ENCODE data around the gene CABP7. TPM values are rescaled to one million over a fixed set of nuclear protein-coding genes. Genes with fewer than 3 reads are reported as not detected.

Gene CABP7
- total and polyA plus RNA-seq, 10 donors, result 0.04 to 0.37 (median 0.15) TPM; not detected in 5

DNA sequence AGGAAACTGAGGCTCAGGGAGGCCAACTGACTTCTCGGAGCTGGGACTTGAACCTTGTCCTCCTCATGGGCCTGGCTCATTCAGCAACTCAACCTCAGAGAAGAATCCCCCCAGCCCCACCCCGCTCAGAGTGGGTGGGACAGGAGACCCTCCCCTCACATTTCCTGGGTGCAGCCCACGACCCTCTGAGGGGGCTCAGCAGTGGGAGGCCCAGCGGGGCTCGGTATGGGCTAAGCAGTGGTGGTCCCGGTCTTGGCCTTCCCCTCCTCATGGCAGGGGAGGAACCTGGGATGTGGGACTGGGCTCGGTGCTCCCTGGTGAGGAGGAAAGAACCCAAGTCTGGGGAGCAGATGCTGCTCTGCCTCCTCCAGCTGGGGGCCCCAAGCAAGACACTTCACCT, 14.2 kb upstream of the CABP7 start:
- 76 to 86% (median 82%) methylated on average over 4 to 7 of the region's 7 CpGs for WGBS, 5 donors
- Histone ChIP-seq H3K9me3 (no peaks in the 10 kb centered on the region), H3K27ac (no peak overlapping the region), H3K27me3 (replicated peaks in 1 of 7) (peaks cover 0 to 44% (median 7%) of the 10 kb centered on the region in 7 donors), H3K4me1 (peaks cover 0 to 38% (median 20%) of the 10 kb centered on the region in 6 donors), H3K36me3 (no peaks in the 10 kb centered on the region), H3K4me3 (no peak overlapping the region)
- DNase-seq, result no peak
- intact Hi-C loops (cut with DNase I; ENCODE audit: low total_unique reads), result no loop called here
- TF ChIP-seq POLR2A (IDR thresholded peaks at IDR 0.05) (no peak), POLR2AphosphoS5 (IDR thresholded peaks at IDR 0.05) (no peak)
- TF ChIP-seq, protein P1, sequence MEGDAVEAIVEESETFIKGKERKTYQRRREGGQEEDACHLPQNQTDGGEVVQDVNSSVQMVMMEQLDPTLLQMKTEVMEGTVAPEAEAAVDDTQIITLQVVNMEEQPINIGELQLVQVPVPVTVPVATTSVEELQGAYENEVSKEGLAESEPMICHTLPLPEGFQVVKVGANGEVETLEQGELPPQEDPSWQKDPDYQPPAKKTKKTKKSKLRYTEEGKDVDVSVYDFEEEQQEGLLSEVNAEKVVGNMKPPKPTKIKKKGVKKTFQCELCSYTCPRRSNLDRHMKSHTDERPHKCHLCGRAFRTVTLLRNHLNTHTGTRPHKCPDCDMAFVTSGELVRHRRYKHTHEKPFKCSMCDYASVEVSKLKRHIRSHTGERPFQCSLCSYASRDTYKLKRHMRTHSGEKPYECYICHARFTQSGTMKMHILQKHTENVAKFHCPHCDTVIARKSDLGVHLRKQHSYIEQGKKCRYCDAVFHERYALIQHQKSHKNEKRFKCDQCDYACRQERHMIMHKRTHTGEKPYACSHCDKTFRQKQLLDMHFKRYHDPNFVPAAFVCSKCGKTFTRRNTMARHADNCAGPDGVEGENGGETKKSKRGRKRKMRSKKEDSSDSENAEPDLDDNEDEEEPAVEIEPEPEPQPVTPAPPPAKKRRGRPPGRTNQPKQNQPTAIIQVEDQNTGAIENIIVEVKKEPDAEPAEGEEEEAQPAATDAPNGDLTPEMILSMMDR (IDR thresholded peaks at IDR 0.05 in 8 of 11, conservative IDR thresholded peaks at IDR 0.05 in 3 of 11), result no peak

- DNase-seq, result no peak
- intact Hi-C loops (cut with DNase I; ENCODE audit: low total_unique reads), result no loop called here
- H3K36me3 ChIP-seq, result no peaks in the 10 kb centered on the region
- no peak overlapping the region for H3K4me3 ChIP-seq
- peaks cover 0 to 51% (median 7%) of the 10 kb centered on the region in 7 donors for H3K27me3 ChIP-seq (replicated peaks in 1 of 7)
- TF ChIP-seq POLR2AphosphoS5 (IDR thresholded peaks at IDR 0.05) (no peak), POLR2A (IDR thresholded peaks at IDR 0.05) (no peak)
- TF ChIP-seq, protein P1 (IDR thresholded peaks at IDR 0.05 in 8 of 11, conservative IDR thresholded peaks at IDR 0.05 in 3 of 11), result no peak
- no peak overlapping the region for H3K27ac ChIP-seq
- no peaks in the 10 kb centered on the region for H3K9me3 ChIP-seq
- H3K4me1 ChIP-seq, result peaks cover 0 to 38% (median 22%) of the 10 kb centered on the region in 6 donors
- WGBS, 5 donors, result 44 to 71% (median 61%) methylated on average over 3 to 9 of the region's 9 CpGs
Observed at GRCh38 chr22:29706486-29706885, 13.3 kb upstream of the CABP7 start.

DNA sequence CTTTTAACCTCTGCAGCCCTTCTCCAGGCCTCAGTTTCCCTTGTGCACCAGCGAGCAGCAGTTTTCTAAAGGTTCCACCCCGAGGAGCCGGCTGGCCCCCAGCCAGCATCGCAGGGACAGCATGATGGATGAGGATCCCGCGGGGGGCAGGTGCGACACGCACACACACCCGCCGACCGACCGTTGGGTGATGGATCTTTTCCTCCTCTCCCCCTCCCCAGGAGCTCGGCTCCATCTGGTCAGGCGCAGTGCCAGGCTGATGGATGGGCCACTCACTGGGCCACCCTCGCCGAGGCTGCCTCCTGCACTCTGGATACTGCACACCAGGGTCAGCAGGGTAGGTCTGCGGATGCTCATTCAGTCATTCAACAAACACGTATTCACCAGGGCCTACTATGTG, 12.8 kb upstream of the CABP7 start:
- DNase-seq, result no peak

DNA sequence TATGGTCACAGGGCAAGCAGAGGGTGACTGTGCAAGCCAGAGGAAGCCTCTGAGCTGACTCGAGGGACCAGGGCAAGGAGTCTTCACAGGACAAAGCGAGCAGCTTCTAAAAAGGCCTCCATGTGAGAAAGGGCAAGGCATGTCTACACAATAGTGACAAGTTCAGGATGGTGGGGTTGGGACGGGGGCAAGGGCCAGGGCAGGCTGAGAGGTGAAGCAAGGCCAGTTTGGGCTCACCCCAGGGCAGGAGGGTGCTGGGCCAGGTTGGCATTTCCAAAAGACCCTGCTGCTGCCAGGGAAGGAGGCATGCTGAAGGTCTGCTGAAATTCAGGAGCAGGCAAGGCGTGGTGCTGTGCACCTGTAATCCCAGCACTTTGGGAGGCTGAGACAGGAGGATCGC, 12.3 kb upstream of the CABP7 start:
- H3K4me1 ChIP-seq, result peaks cover 0 to 29% (median 19%) of the 10 kb centered on the region in 6 donors
- TF ChIP-seq, protein P1 (IDR thresholded peaks at IDR 0.05 in 8 of 11, conservative IDR thresholded peaks at IDR 0.05 in 3 of 11), result no peak
- TF ChIP-seq POLR2A (IDR thresholded peaks at IDR 0.05) (no peak), POLR2AphosphoS5 (IDR thresholded peaks at IDR 0.05) (no peak)
- no peak overlapping the region for H3K4me3 ChIP-seq
- no peaks in the 10 kb centered on the region for H3K36me3 ChIP-seq
- H3K9me3 ChIP-seq, result no peaks in the 10 kb centered on the region
- no peak for DNase-seq
- intact Hi-C loops (cut with DNase I; ENCODE audit: low total_unique reads), result no loop called here
- H3K27ac ChIP-seq, result no peak overlapping the region
- H3K27me3 ChIP-seq (replicated peaks in 1 of 7), result peaks cover 0 to 48% (median 7%) of the 10 kb centered on the region in 7 donors
- WGBS, 5 donors, result 83 to 93% (median 85%) methylated on average over 5 of the region's 5 CpGs

More for the DNA sequence above, 12.8 kb upstream of the CABP7 start:
- Histone ChIP-seq H3K9me3 (no peaks in the 10 kb centered on the region), H3K4me1 (peaks cover 0 to 33% (median 20%) of the 10 kb centered on the region in 6 donors), H3K27me3 (replicated peaks in 1 of 7) (peaks cover 0 to 51% (median 7%) of the 10 kb centered on the region in 7 donors), H3K4me3 (no peak overlapping the region), H3K27ac (no peak overlapping the region), H3K36me3 (no peaks in the 10 kb centered on the region)
- intact Hi-C loops (cut with DNase I; ENCODE audit: low total_unique reads), result no loop called here
- WGBS, 5 donors, result 46 to 67% (median 56%) methylated on average over 18 of the region's 18 CpGs
- TF ChIP-seq POLR2A (IDR thresholded peaks at IDR 0.05) (no peak), POLR2AphosphoS5 (IDR thresholded peaks at IDR 0.05) (no peak)
- TF ChIP-seq, protein P1 (IDR thresholded peaks at IDR 0.05 in 8 of 11, conservative IDR thresholded peaks at IDR 0.05 in 3 of 11), result no peak
